ENCODE results near the gene ERFE. TPM values are rescaled to one million over a fixed set of nuclear protein-coding genes. Genes with fewer than 3 reads are reported as not detected.

ERFE gene
- total and polyA plus RNA-seq, 2 donors (not counting 1 experiment from before 2014, with no cell fraction given), result 0.17 TPM; not detected in 1

- intact Hi-C loops (cut with micrococcal nuclease), result no loop called here
- peaks cover 0 to 4% (median 0%) of the 10 kb centered on the region in 3 donors for H3K9me3 ChIP-seq (ENCODE audit: control extremely low read depth in 1 of 3, control insufficient read depth in 2 of 3, insufficient read depth in 1 of 3, low read length in 2 of 3)
- ChIA-PET POLR2A (no interaction called here), CTCF (interaction anchor here (1.2 kb wide), 1 partner anchor 212 kb away, joined by 3 read pairs; no protein-coding TSS in a partner anchor)
- Mint-ChIP-seq H3K4me1 (peaks cover 10% of the 10 kb centered on the region), H3K9me3 (ENCODE audit: insufficient read depth) (no peaks in the 10 kb centered on the region), H3K4me3 (no peak overlapping the region), H3K27me3 (no peaks in the 10 kb centered on the region), H3K27ac (no peak overlapping the region)
- DNase-seq, result no peak
- TF ChIP-seq EZH2 (IDR thresholded peaks at IDR 0.05; ENCODE audit: borderline replicate concordance, insufficient read depth, low read depth, low read length, poor library complexity, severe bottlenecking) (no peak), CTCF (IDR thresholded peaks at IDR 0.05) (no peak)
- no peaks in the 10 kb centered on the region for H3K36me3 ChIP-seq (replicated peaks in 1 of 2; ENCODE audit: control extremely low read depth in 1 of 2, control insufficient read depth in 1 of 2, extremely low read depth in 1 of 2, insufficient read depth in 2 of 2, low read length in 1 of 2)
- H3K4me3 ChIP-seq (ENCODE audit: control extremely low read depth in 1 of 5, extremely low read depth in 1 of 5, insufficient read depth in 1 of 5, low read depth in 2 of 5, low read length in 4 of 5), result no peak overlapping the region
- no peaks in the 10 kb centered on the region for H4K20me1 ChIP-seq (ENCODE audit: control insufficient read depth, insufficient read depth, low read length, poor library complexity, severe bottlenecking)
- peaks cover 0 to 7% (median 1%) of the 10 kb centered on the region in 4 experiments for H3K27me3 ChIP-seq (replicated peaks in 1 of 4; ENCODE audit: control extremely low read depth in 1 of 4, control insufficient read depth in 3 of 4, insufficient read depth in 4 of 4, low read length in 3 of 4)
- no peak overlapping the region for H3K27ac ChIP-seq (ENCODE audit: low read length in 2 of 2)
- H2AFZ ChIP-seq (ENCODE audit: insufficient read depth, low read depth, low read length, poor library complexity, severe bottlenecking), result no peak overlapping the region
- no peak overlapping the region for H3K4me2 ChIP-seq (replicated peaks; ENCODE audit: low read depth, low read length, poor library complexity, severe bottlenecking)
- no peak for ATAC-seq (ENCODE audit: low read depth)
- 94% methylated on average over 10 of the region's 15 CpGs for WGBS (ENCODE audit: insufficient coverage)
- H3K4me1 ChIP-seq (ENCODE audit: control insufficient read depth in 2 of 2, insufficient read depth in 2 of 2, low read length in 2 of 2), result peaks cover 16 to 22% of the 10 kb centered on the region in 2 donors
- no peaks in the 10 kb centered on the region for H3K79me2 ChIP-seq (ENCODE audit: control insufficient read depth, insufficient read depth, low read length)
- no peak overlapping the region for H3K9ac ChIP-seq (ENCODE audit: low read length)
Observed at GRCh38 chr2:238135601-238136150, 23.1 kb upstream of the ERFE start.

DNA sequence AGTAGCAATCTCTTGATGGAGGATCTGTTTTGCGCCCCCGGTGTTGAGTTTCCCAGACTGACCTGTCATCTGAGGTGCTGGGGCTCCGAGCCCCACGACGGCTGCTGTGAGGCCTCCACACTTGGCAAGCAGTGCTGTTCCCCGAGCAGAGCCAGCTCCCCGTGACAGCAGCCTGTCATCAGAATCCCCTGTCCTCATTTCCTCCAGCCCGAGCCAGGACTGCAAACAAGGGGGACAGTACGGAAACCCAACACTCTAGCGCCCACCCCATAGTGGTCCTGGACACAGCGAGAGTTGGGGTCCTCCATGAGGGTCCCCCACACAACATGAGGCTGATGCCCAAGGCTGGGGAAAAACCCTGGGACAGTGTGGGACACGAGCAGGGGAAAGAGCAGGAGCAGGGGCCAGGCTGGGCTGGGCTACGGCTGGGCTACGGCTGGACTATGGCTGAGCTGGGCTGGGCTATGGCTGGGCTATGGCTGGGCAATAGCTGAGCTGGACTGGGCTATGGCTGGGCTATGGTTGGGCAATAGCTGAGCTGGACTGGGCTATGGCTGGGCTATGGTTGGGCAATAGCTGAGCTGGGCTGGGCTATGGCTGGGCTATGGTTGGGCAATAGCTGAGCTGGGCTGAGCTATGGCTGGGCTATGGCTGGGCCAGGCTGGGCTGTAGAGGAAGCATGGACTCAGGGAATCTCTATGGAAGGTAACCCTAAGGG lies 21.8 kb upstream of the ERFE start:
- no peaks in the 10 kb centered on the region for H3K36me3 ChIP-seq (replicated peaks in 1 of 2; ENCODE audit: control extremely low read depth in 1 of 2, control insufficient read depth in 1 of 2, extremely low read depth in 1 of 2, insufficient read depth in 2 of 2, low read length in 1 of 2)
- Mint-ChIP-seq H3K27ac (no peak overlapping the region), H3K27me3 (no peaks in the 10 kb centered on the region), H3K9me3 (ENCODE audit: insufficient read depth) (no peaks in the 10 kb centered on the region), H3K4me1 (peaks cover 12% of the 10 kb centered on the region), H3K4me3 (no peak overlapping the region)
- 92% methylated on average over 14 of the region's 14 CpGs for WGBS (ENCODE audit: insufficient coverage)
- ATAC-seq (ENCODE audit: low read depth) (no peak), DNase-seq (no peak)
- no peak overlapping the region for H3K4me2 ChIP-seq (replicated peaks; ENCODE audit: low read depth, low read length, poor library complexity, severe bottlenecking)
- H3K9ac ChIP-seq (ENCODE audit: low read length), result no peak overlapping the region
- H3K79me2 ChIP-seq (ENCODE audit: control insufficient read depth, insufficient read depth, low read length), result no peaks in the 10 kb centered on the region
- no peaks in the 10 kb centered on the region for H4K20me1 ChIP-seq (ENCODE audit: control insufficient read depth, insufficient read depth, low read length, poor library complexity, severe bottlenecking)
- H3K27me3 ChIP-seq (replicated peaks in 1 of 4; ENCODE audit: control extremely low read depth in 1 of 4, control insufficient read depth in 3 of 4, insufficient read depth in 4 of 4, low read length in 3 of 4), result peaks cover 0 to 7% (median 1%) of the 10 kb centered on the region in 4 experiments
- intact Hi-C loops (cut with micrococcal nuclease), result no loop called here
- no peak overlapping the region for H3K27ac ChIP-seq (ENCODE audit: low read length in 2 of 2)
- peaks cover 0 to 4% (median 0%) of the 10 kb centered on the region in 3 donors for H3K9me3 ChIP-seq (ENCODE audit: control extremely low read depth in 1 of 3, control insufficient read depth in 2 of 3, insufficient read depth in 1 of 3, low read length in 2 of 3)
- ChIA-PET CTCF (no interaction called here), POLR2A (no interaction called here)
- no peak overlapping the region for H2AFZ ChIP-seq (ENCODE audit: insufficient read depth, low read depth, low read length, poor library complexity, severe bottlenecking)
- no peak overlapping the region for H3K4me3 ChIP-seq (ENCODE audit: control extremely low read depth in 1 of 5, extremely low read depth in 1 of 5, insufficient read depth in 1 of 5, low read depth in 2 of 5, low read length in 4 of 5)
- TF ChIP-seq CTCF (IDR thresholded peaks at IDR 0.05), result no peak
- TF ChIP-seq EZH2 (IDR thresholded peaks at IDR 0.05; ENCODE audit: borderline replicate concordance, insufficient read depth, low read depth, low read length, poor library complexity, severe bottlenecking), result no peak
- H3K4me1 ChIP-seq (ENCODE audit: control insufficient read depth in 2 of 2, insufficient read depth in 2 of 2, low read length in 2 of 2), result peaks cover 16 to 26% of the 10 kb centered on the region in 2 donors

Data from B cell (primary cell).